Measurements from ENCODE around the gene SLCO3A1. TPM values are rescaled to one million over a fixed set of nuclear protein-coding genes. Genes with fewer than 3 reads are reported as not detected.

The SLCO3A1 gene
- total and polyA plus RNA-seq, 2 of the 8 experiments (the other 6 are each of a cell fraction or from before 2014, with no cell fraction given): 15.1 to 20.4 TPM

DNA sequence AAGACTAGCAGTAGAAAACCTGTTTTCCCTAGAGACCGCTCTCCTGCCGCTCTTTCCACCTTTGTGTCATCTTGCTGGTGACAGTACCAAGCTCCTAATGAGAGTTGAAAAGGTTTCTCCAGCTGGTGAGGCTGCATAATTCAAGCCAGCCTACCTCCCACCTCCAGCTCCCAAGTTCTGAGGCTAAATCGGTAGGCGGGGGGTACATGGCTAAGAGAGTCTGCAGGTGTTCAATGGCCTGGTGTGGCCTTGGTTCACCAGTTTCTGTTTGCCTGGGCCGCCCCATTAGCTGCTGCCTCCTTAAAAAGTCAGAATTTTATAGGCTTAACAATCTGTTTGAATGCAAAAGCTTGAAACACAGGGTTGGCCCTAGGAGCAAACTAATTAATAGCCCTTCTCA is 262.8 kb downstream of the SLCO3A1 start (continued):
- TF ChIP-seq, protein P1, sequence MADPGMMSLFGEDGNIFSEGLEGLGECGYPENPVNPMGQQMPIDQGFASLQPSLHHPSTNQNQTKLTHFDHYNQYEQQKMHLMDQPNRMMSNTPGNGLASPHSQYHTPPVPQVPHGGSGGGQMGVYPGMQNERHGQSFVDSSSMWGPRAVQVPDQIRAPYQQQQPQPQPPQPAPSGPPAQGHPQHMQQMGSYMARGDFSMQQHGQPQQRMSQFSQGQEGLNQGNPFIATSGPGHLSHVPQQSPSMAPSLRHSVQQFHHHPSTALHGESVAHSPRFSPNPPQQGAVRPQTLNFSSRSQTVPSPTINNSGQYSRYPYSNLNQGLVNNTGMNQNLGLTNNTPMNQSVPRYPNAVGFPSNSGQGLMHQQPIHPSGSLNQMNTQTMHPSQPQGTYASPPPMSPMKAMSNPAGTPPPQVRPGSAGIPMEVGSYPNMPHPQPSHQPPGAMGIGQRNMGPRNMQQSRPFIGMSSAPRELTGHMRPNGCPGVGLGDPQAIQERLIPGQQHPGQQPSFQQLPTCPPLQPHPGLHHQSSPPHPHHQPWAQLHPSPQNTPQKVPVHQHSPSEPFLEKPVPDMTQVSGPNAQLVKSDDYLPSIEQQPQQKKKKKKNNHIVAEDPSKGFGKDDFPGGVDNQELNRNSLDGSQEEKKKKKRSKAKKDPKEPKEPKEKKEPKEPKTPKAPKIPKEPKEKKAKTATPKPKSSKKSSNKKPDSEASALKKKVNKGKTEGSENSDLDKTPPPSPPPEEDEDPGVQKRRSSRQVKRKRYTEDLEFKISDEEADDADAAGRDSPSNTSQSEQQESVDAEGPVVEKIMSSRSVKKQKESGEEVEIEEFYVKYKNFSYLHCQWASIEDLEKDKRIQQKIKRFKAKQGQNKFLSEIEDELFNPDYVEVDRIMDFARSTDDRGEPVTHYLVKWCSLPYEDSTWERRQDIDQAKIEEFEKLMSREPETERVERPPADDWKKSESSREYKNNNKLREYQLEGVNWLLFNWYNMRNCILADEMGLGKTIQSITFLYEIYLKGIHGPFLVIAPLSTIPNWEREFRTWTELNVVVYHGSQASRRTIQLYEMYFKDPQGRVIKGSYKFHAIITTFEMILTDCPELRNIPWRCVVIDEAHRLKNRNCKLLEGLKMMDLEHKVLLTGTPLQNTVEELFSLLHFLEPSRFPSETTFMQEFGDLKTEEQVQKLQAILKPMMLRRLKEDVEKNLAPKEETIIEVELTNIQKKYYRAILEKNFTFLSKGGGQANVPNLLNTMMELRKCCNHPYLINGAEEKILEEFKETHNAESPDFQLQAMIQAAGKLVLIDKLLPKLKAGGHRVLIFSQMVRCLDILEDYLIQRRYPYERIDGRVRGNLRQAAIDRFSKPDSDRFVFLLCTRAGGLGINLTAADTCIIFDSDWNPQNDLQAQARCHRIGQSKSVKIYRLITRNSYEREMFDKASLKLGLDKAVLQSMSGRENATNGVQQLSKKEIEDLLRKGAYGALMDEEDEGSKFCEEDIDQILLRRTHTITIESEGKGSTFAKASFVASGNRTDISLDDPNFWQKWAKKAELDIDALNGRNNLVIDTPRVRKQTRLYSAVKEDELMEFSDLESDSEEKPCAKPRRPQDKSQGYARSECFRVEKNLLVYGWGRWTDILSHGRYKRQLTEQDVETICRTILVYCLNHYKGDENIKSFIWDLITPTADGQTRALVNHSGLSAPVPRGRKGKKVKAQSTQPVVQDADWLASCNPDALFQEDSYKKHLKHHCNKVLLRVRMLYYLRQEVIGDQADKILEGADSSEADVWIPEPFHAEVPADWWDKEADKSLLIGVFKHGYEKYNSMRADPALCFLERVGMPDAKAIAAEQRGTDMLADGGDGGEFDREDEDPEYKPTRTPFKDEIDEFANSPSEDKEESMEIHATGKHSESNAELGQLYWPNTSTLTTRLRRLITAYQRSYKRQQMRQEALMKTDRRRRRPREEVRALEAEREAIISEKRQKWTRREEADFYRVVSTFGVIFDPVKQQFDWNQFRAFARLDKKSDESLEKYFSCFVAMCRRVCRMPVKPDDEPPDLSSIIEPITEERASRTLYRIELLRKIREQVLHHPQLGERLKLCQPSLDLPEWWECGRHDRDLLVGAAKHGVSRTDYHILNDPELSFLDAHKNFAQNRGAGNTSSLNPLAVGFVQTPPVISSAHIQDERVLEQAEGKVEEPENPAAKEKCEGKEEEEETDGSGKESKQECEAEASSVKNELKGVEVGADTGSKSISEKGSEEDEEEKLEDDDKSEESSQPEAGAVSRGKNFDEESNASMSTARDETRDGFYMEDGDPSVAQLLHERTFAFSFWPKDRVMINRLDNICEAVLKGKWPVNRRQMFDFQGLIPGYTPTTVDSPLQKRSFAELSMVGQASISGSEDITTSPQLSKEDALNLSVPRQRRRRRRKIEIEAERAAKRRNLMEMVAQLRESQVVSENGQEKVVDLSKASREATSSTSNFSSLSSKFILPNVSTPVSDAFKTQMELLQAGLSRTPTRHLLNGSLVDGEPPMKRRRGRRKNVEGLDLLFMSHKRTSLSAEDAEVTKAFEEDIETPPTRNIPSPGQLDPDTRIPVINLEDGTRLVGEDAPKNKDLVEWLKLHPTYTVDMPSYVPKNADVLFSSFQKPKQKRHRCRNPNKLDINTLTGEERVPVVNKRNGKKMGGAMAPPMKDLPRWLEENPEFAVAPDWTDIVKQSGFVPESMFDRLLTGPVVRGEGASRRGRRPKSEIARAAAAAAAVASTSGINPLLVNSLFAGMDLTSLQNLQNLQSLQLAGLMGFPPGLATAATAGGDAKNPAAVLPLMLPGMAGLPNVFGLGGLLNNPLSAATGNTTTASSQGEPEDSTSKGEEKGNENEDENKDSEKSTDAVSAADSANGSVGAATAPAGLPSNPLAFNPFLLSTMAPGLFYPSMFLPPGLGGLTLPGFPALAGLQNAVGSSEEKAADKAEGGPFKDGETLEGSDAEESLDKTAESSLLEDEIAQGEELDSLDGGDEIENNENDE (IDR thresholded peaks at IDR 0.05; ENCODE audit: insufficient replicate concordance, low read length): no peak
- no peak for TF ChIP-seq BACH1 (IDR thresholded peaks at IDR 0.05; ENCODE audit: low read length)
- TF ChIP-seq CHD2 (IDR thresholded peaks at IDR 0.05; ENCODE audit: low read length): no peak
- no peak for TF ChIP-seq SAP30 (IDR thresholded peaks at IDR 0.05; ENCODE audit: insufficient read depth, insufficient replicate concordance, low read length)
- TF ChIP-seq TAF7 (optimal IDR thresholded peaks at IDR 0.05; ENCODE audit: borderline replicate concordance, low read depth, low read length): no peak
- TF ChIP-seq ASH2L (IDR thresholded peaks at IDR 0.05; ENCODE audit: low read length): no peak
- TF ChIP-seq TAF1 (IDR thresholded peaks at IDR 0.05; ENCODE audit: low read depth, low read length): no peak
- TF ChIP-seq, protein P2, sequence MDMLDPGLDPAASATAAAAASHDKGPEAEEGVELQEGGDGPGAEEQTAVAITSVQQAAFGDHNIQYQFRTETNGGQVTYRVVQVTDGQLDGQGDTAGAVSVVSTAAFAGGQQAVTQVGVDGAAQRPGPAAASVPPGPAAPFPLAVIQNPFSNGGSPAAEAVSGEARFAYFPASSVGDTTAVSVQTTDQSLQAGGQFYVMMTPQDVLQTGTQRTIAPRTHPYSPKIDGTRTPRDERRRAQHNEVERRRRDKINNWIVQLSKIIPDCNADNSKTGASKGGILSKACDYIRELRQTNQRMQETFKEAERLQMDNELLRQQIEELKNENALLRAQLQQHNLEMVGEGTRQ (IDR thresholded peaks at IDR 0.05; ENCODE audit: low read length): no peak
- no peak for TF ChIP-seq POU5F1 (IDR thresholded peaks at IDR 0.05; ENCODE audit: low read depth, low read length)
- no peak for TF ChIP-seq HDAC6 (IDR thresholded peaks at IDR 0.05; ENCODE audit: low read depth, low read length)
- TF ChIP-seq SIN3A (conservative IDR thresholded peaks at IDR 0.05 in 1 of 2, IDR thresholded peaks at IDR 0.05 in 1 of 2; ENCODE audit: low read depth in 1 of 2, low read length in 2 of 2): no peak
